ENCODE results near the gene DHRSX. TPM values are rescaled to one million over a fixed set of nuclear protein-coding genes. Genes with fewer than 3 reads are reported as not detected.

Gene DHRSX
- polyA plus RNA-seq, 1 donor from 2014 or later: 15.7 TPM

DNA sequence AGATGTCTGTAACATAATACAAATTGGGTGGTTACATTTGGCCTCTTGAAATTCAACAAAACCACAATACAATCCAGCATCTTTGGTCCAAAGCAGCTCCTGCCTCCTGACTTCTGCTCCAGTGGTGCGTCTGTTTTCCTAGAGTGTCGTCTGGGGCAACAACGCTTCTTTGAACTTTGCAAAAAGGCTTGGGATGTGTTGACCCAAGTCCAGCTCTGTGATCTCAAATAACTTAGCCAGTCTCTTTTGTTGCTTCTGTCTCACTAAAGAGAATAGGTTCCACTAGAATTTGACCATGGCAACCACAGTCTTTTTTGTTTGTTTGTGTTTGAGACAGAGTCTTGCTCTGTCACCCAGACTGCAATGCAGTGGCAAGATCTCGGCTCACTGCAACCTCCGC lies 324.0 kb downstream of the DHRSX start:
- Histone ChIP-seq H3K9me3 (ENCODE audit: low read length) (no peaks in the 10 kb centered on the region), H4K20me1 (ENCODE audit: insufficient read depth) (no peaks in the 10 kb centered on the region), H3K27me3 (ENCODE audit: insufficient read depth, low read depth, low read length) (no peaks in the 10 kb centered on the region), H3K9ac (ENCODE audit: low read length) (no peak overlapping the region), H3K27ac (ENCODE audit: low read length) (no peak overlapping the region), H3K4me3 (ENCODE audit: low read length) (no peak overlapping the region), H3F3A (ENCODE audit: insufficient read depth, low read length, poor library complexity, severe bottlenecking) (no peaks in the 10 kb centered on the region), H3K79me2 (replicated peaks; ENCODE audit: insufficient read depth, low read length) (no peaks in the 10 kb centered on the region), H3K4me2 (ENCODE audit: low read length) (no peak overlapping the region), H3K36me3 (ENCODE audit: insufficient read depth, low read length) (no peaks in the 10 kb centered on the region), H2AFZ (ENCODE audit: low read depth, low read length) (no peak overlapping the region), H3K9me2 (ENCODE audit: insufficient read depth, low read length) (no peaks in the 10 kb centered on the region)
- TF ChIP-seq POLR2AphosphoS5 (IDR thresholded peaks at IDR 0.05) (no peak), TAF1 (IDR thresholded peaks at IDR 0.05; ENCODE audit: low read depth) (no peak), EZH2 (IDR thresholded peaks at IDR 0.05; ENCODE audit: borderline replicate concordance, insufficient read depth, low read length, poor library complexity, severe bottlenecking) (no peak), SMC3 (conservative IDR thresholded peaks at IDR 0.05; ENCODE audit: poor library complexity) (no peak), MXI1 (conservative IDR thresholded peaks at IDR 0.05; ENCODE audit: poor library complexity, severe bottlenecking) (no peak), RAD21 (conservative IDR thresholded peaks at IDR 0.05) (no peak), REST (IDR thresholded peaks at IDR 0.05; ENCODE audit: borderline replicate concordance) (no peak), EP300 (conservative IDR thresholded peaks at IDR 0.05; ENCODE audit: poor library complexity, severe bottlenecking) (no peak)
- TF ChIP-seq, protein P1, sequence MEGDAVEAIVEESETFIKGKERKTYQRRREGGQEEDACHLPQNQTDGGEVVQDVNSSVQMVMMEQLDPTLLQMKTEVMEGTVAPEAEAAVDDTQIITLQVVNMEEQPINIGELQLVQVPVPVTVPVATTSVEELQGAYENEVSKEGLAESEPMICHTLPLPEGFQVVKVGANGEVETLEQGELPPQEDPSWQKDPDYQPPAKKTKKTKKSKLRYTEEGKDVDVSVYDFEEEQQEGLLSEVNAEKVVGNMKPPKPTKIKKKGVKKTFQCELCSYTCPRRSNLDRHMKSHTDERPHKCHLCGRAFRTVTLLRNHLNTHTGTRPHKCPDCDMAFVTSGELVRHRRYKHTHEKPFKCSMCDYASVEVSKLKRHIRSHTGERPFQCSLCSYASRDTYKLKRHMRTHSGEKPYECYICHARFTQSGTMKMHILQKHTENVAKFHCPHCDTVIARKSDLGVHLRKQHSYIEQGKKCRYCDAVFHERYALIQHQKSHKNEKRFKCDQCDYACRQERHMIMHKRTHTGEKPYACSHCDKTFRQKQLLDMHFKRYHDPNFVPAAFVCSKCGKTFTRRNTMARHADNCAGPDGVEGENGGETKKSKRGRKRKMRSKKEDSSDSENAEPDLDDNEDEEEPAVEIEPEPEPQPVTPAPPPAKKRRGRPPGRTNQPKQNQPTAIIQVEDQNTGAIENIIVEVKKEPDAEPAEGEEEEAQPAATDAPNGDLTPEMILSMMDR (IDR thresholded peaks at IDR 0.05; ENCODE audit: poor library complexity, severe bottlenecking): no peak

DNA sequence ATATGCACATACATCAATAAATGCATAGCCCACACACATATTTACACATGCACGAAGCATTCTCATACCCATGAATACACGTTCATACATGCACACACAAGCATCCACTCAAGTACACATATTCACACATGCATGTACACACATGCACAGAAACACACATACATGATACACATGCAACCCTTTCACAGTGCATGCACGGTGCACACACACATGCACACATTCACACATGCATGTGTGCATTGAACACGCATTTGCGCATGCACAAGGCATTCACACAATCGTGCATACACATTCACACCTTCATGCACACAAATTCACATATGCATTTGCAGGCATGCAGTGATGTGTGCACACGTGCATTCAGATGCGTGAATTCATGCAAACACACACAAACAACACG lies 324.5 kb downstream of the DHRSX start:
- Histone ChIP-seq H4K20me1 (ENCODE audit: insufficient read depth) (no peaks in the 10 kb centered on the region), H2AFZ (ENCODE audit: low read depth, low read length) (no peak overlapping the region), H3K79me2 (replicated peaks; ENCODE audit: insufficient read depth, low read length) (no peaks in the 10 kb centered on the region)

More for the DNA sequence above, 324.5 kb downstream of the DHRSX start:
- Histone ChIP-seq H3K4me3 (ENCODE audit: low read length) (no peak overlapping the region), H3K36me3 (ENCODE audit: insufficient read depth, low read length) (no peaks in the 10 kb centered on the region), H3K27ac (ENCODE audit: low read length) (no peak overlapping the region), H3K9me3 (ENCODE audit: low read length) (no peaks in the 10 kb centered on the region), H3K9ac (ENCODE audit: low read length) (no peak overlapping the region), H3F3A (ENCODE audit: insufficient read depth, low read length, poor library complexity, severe bottlenecking) (no peaks in the 10 kb centered on the region), H3K9me2 (ENCODE audit: insufficient read depth, low read length) (no peaks in the 10 kb centered on the region), H3K4me2 (ENCODE audit: low read length) (no peak overlapping the region), H3K27me3 (ENCODE audit: insufficient read depth, low read depth, low read length) (no peaks in the 10 kb centered on the region)
- TF ChIP-seq POLR2AphosphoS5 (IDR thresholded peaks at IDR 0.05) (no peak), RAD21 (conservative IDR thresholded peaks at IDR 0.05) (no peak), REST (IDR thresholded peaks at IDR 0.05; ENCODE audit: borderline replicate concordance) (no peak), MXI1 (conservative IDR thresholded peaks at IDR 0.05; ENCODE audit: poor library complexity, severe bottlenecking) (no peak), EZH2 (IDR thresholded peaks at IDR 0.05; ENCODE audit: borderline replicate concordance, insufficient read depth, low read length, poor library complexity, severe bottlenecking) (no peak), TAF1 (IDR thresholded peaks at IDR 0.05; ENCODE audit: low read depth) (no peak), SMC3 (conservative IDR thresholded peaks at IDR 0.05; ENCODE audit: poor library complexity) (no peak), EP300 (conservative IDR thresholded peaks at IDR 0.05; ENCODE audit: poor library complexity, severe bottlenecking) (no peak)
- TF ChIP-seq, protein P1 (IDR thresholded peaks at IDR 0.05; ENCODE audit: poor library complexity, severe bottlenecking): no peak

All from neural cell (in vitro differentiated cells).